HS-5 (cell line): ENCODE measurements around the gene ALPL.
"Not testable (repeated sequence)": the region's sequence is repeated elsewhere in the genome, so short reads cannot be mapped to it uniquely, and the experiment has no call there.

Experiments
- DNase-seq: peaks from one replicate; pipeline ENCODE4 v3.0.0-alpha.2; 2012; ENCODE audit warnings: low read depth

The ALPL gene

GRCh38 chr1:21507511-21508270, 1.5 kb upstream of the ALPL start:
- no peak for DNase-seq

- no peak for DNase-seq
Observed at GRCh38 chr1:21508580-21509350, 458 bp upstream of the ALPL start.

DNA sequence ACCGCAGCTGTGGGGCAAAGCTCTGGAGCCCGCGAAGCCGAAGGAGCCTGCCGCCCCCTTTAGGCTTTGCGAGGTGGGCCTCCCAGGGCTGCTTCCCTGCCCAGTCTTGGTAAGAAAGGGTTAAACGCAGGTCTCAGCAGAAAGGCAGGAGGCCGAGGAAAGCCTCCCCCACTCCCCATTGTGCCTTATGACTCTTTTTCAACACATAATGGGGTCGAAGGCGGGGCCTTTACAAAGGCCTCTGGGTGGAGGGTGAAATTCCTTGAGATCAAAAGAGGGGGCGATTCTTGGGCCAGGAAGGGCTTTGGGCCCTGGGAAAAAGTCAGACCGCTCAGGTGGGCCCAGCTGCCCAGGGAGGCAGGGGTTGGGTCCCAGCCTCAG, 880 bp downstream of the ALPL start:
- no peak for DNase-seq

DNA sequence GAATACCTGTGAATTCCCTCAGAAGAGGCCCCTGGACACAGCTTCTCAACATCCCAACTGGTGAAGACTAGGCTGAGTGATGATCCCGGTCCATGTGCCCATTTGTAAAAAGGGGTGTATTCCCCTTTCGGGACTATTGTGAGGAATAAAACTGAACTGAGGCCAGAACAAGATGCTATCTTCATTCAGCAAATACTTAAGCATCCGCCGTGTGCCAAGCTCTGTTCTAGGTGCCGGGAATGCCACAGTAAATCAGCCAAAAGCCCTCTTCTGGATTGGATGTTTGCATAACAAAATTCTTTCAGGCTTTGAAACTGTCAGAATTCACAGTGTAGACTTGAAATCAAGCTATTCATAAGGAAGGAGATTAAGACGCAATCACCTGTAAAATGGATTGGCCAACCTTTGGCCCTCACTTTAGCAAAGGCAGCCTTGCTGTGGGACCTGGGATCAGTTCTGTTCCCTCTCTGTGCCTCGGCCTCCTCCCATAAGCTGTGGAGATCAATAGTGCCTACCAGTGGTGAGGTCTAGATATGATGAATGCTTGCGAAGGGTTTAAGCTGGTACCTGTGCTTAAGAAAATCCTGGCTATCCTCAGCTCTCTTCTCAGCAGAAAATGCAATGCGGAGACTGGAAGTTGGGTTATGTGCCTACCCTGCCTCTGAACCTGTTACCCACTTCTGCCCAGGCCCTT, 1.8 kb downstream of the ALPL start:
- no peak for DNase-seq

DNA sequence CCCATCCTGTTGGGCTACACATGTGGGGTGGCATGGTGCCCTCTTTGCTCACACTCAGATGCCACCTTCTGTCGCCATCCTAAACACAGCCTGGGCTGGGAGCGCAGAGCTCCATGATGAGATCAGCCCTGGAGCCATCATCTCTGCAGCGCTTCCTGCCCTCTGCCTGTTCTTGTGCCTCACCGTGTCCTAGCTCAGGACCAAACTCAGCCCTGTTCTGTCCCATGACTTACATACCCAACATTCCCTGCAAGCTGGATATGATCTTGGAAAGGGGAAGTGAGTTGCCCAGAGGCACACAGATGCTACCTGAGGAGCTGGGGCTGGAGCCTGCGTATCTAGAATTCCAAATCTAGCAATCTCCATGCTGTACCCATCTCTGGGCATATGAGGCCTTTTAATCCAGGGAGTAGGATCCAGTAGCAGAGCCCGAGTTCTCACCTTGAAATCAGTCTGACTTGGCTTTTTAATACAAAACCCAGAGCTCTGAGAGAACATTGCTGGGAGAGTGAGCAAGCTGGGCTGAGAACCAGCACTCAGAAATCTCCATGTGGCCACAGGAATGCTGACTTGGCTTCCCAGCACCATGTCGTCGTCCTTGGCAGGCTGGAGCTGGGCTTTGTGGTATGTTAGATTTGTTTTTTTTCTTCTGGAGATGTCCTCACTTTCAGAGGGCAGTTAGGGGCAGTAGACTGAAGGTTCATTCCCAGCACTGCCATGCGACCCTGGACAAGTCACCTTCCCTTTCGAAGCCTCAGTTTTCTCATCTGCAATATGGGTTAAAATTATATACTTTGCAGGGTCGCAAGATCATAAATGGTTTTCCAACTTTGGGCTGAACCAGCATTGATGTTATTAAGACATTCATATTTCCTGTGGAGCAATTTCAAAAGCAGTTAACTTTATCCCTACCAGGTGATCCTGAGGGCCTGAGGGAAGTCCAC, 2.6 kb downstream of the ALPL start:
- DNase-seq, result peak; percentile 58

DNA sequence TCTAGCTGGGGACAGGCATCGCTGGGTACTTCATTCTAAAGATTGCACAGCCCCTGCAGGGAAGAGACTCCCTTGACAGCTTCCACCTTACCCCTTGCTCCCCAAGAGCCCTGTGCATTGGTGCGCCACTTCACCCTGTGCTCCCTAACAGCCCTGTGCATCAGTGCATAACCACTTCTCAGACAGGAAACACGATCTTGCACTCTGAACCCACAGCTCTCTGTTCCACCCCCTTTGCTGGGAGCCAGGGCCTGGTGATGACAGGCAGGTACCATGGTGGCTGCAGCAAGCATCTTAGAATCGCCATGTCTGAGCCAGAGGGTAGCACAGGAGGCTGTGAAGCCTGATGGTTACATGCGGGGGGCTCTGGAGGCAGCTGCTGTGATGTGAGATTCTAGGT, 5.0 kb downstream of the ALPL start:
- DNase-seq, result no peak

DNA sequence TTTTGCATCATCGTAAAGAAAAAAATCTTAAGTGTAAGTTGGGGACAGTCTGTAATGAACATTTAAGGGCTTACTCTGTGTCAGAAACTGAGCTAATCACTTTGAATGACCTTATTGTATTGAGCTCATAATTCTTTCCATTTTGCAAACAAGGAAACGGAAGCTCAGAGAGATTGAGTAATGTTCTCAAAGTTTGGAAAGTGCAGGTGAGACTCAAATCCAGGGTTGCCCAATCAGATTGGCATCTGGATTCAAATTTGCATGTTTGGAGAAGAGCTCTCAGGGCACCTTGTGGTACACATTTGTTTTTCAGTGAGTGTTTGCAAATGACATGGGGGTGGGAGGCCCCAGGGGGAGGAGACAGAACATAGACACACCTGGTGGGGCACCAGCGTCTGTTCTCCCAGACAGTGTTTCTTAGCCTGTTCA, 8.0 kb downstream of the ALPL start:
- no peak for DNase-seq

DNA sequence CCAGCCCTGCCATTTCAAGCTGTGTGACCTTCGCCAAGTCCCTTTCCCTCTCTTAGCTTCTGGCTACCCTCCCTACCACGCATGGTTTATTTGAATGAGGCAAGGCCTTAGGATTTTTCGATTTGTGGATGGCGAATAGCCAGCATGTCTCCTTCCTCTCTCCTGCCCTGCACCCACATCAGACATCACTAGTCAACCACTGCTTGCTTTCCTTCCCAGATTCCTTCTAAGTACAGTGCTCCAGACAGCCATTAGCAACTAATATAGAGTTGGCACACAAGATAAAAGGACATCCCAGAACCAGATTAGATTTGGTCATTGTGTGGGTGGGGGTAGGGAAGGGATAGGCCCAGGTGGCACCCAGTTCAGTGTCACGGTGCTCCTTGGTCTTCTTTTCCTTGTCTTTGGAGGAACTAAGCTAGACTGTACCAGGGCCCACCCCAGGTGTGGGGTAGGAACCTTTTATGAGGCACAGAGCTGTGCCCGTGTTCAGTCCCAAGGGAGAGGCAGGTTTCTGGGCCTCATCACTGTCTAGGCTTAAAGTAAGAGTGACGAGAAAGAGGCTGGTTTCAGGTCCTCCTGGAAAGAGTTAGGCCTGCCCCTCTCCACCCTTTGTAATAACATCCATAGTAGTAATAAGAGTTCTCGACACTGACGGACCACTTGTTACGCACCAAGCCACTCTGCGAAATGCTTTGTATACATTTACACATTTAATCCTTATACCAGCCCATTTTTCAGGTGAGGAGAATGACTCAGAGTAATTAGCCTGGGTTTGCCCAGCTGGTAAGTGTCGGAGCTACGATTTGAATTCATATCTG, 8.6 kb downstream of the ALPL start:
- no peak for DNase-seq

GRCh38 chr1:21518774-21519455, 9.7 kb downstream of the ALPL start:
- DNase-seq, result no peak

GRCh38 chr1:21519486-21520070, 10.4 kb downstream of the ALPL start:
- not testable (repeated sequence) for DNase-seq

- DNase-seq, result no peak
Observed at GRCh38 chr1:21520899-21521716, 11.9 kb downstream of the ALPL start.

DNA sequence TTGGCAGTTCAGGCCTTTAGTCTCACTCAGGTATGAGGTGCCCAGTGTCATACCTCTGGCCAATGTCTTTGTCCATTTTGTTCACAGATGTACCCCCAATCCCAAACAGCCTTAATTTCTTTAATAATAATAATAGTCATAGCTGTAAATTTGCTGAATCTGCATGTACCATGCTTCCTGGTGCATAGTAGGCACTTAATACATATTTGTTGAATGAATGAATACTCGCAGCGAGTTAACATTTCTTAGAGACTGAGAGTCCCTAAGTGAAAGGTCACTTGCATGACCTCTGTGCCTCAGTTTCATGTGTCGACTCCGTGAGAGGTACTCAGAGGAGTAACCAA, 12.5 kb downstream of the ALPL start:
- no peak for DNase-seq

- no peak for DNase-seq
Observed at GRCh38 chr1:21522525-21523038, 13.4 kb downstream of the ALPL start.

DNA sequence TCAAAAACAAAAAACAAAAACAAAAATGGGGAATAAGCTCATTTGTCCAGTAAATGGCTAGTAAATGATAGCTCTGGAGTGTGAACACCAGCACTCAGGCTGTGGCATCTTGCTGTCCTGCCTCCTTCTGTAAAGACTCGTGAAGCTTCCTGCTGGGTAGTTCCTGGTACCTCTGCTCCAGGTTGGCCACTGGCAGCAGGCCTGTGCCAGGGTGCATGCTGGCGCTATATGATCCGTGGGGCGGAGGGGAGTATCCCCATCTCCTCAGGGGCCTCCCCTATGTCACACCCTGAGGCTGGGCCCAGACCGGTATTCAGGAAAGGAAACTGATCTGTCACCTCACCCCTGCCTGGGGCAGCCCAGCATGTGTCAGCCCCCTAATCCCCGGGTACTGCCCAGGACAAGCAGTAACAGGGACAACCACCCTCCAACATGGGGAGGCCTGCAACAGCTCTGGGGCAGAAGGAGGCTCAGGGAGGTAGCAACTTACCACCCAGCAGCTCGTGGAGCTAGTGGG, 14.1 kb downstream of the ALPL start:
- no peak for DNase-seq

DNA sequence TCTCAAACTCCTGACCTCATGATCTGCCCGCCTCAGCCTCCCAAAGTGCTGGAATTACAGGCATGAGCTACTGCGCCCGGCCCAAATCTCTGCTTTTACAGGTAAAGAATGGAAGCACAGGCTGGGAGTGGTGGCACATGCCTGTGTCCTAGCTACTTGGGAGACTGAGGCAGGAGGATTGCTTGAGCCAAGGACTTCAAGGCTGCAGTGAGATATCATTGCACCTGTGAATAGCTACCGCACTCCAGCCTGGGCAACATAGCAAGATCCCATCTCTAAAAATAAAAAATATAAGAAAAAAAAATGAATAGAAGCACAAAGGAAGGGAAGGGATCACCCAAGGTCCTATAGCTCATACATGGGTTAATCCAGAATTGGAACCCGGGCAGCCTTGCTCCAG, 15.0 kb downstream of the ALPL start:
- DNase-seq, result no peak

DNA sequence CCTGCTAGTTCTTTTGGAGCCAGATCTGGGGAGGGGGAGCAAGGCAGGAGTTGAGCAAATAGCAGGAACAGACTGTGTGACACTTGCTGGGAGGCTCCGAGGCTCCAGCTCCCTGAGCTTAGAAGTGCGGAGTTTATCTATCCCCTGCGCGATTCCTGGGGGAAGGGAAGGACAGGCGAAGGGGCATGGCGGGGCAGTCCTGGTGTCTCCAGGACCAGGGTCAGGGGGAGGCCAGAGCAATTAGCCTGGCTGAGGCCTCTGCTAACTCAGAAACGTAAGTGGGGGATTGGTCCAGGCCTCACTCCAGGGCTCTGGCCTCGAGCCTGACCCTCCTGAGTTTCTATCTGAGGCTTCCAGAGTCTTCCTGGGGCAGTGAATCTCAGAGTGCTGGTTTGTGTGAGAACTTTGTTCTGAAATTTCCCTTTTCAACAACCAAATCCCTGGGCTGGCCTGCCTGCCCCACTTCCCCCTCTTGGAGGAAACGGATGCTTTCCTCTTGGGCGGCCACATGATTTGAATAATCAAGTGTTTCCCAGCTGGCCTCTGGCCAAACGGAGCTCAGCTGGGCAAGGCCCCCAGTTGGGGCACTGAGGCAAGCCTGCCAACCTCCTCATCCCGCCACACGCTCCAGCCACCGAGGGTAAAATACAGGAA, 15.6 kb downstream of the ALPL start:
- no peak for DNase-seq

- no peak for DNase-seq
Observed at GRCh38 chr1:21525340-21525717, 16.1 kb downstream of the ALPL start.

DNA sequence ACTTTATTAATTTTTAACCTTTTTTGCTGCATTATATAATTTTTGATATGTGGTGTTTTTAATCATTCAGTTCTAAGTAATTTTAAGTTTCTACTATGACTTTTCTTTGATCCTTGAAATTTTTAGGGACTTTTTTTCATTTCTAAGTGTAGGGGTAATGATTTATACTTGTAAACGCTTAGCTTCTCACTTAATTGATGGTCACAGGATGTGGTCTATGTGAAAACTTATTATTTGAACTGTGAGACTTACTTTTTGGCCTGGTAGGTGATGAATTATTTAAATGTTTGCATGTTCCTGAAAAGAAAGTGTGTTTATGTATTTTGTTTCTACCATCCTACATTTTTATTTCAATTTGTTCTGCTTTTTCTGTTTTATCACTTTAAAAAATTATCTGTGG, 17.2 kb downstream of the ALPL start:
- no peak for DNase-seq
